Vagina (tissue), 2 donors: Measurements from ENCODE around the gene CACUL1. TPM values are rescaled to one million over a fixed set of nuclear protein-coding genes. Genes with fewer than 3 reads are reported as not detected.
"Not testable (repeated sequence)": the region's sequence is repeated elsewhere in the genome, so short reads cannot be mapped to it uniquely, and the experiment has no call there.

Source experiments
- DNase-seq, 2 donors: peaks; one replicate each; pipeline ENCODE4 v3.0.0-alpha.2; 2017; ENCODE audit errors: extremely low spot score in 2 of 2
- H3K27ac ChIP-seq: fragments of 200-600 bp; sonication (generic); one replicate; pipeline ENCODE4 v1.5.1; 2019
- H3K27me3 ChIP-seq: fragments of 200-600 bp; sonication (generic); one replicate; pipeline ENCODE4 v1.5.1; 2019
- H3K36me3 ChIP-seq, 2 donors: fragments of 200-600 bp; sonication (generic); one replicate each; pipeline ENCODE4 v1.5.1; 2017 to 2019
- H3K4me1 ChIP-seq: fragments of 200-600 bp; sonication (generic); one replicate; pipeline ENCODE4 v1.5.1; 2019
- H3K4me3 ChIP-seq, 2 donors: fragments of 200-600 bp; sonication (generic); 1 replicate in 1 of 2; 2 replicates in 1 of 2; pipeline ENCODE4 v1.5.1; 2016 to 2019
- H3K9me3 ChIP-seq: fragments of 200-600 bp; sonication (generic); one replicate; pipeline ENCODE4 v1.5.1; 2019
- CTCF ChIP-seq, 3 experiments: fragments of 450-650 bp in 2 of 3; fragments of 200-600 bp in 1 of 3; sonication (generic) in 1 of 3; IDR thresholded peaks; one replicate each; pipeline ENCODE4 v1.5.1; 2017 to 2019; ENCODE audit warnings: antibody characterized with exemption in 3 of 3, mild to moderate bottlenecking in 2 of 3, moderate library complexity in 2 of 3
- POLR2A ChIP-seq, 2 donors: fragments of 450-650 bp; IDR thresholded peaks; one replicate each; pipeline ENCODE4 v1.6.1; 2017; ENCODE audit warnings: antibody characterized with exemption in 2 of 2, mild to moderate bottlenecking in 2 of 2, moderate library complexity in 2 of 2
- POLR2AphosphoS5 ChIP-seq, 2 donors: sonication (generic); formaldehyde crosslinking; IDR thresholded peaks; one replicate each; pipeline ENCODE4 v1.9.0; 2017; ENCODE audit warnings: antibody characterized with exemption in 2 of 2, mild to moderate bottlenecking in 2 of 2, low read depth in 1 of 2; ENCODE audit not compliant: insufficient read depth in 1 of 2
- intact Hi-C: fragments of 100-400 bp; cut with DNase I; formaldehyde crosslinking; loops from one replicate; pipeline ENCODE4 v1.15.1; 2023
- total RNA-seq: library from RNA; depleted of rRNA; stranded (reverse); fragments of >200 nt; gene quantifications from one replicate; pipeline ENCODE4 v1.2.3, GENCODE V29; 2016

The CACUL1 gene
- total RNA-seq, 1 donor from 2014 or later = 13.8 TPM

GRCh38 chr10:118785551-118785950, 30.8 kb upstream of the CACUL1 start:
- intact Hi-C loops = no loop called here
- H3K4me1 ChIP-seq = no peaks in the 10 kb centered on the region
- H3K4me3 ChIP-seq = no peak overlapping the region
- TF ChIP-seq CTCF (IDR thresholded peaks at IDR 0.05) (no peak), POLR2AphosphoS5 (IDR thresholded peaks at IDR 0.05; ENCODE audit: insufficient read depth in 1 of 2, low read depth in 1 of 2) (no peak), POLR2A (IDR thresholded peaks at IDR 0.05) (no peak)
- H3K27me3 ChIP-seq = no peaks in the 10 kb centered on the region
- no peak overlapping the region for H3K27ac ChIP-seq
- no peak for DNase-seq
- no peaks in the 10 kb centered on the region for H3K36me3 ChIP-seq
- no peaks in the 10 kb centered on the region for H3K9me3 ChIP-seq

- no peaks in the 10 kb centered on the region for H3K9me3 ChIP-seq
- intact Hi-C loops = no loop called here
- H3K4me1 ChIP-seq = no peaks in the 10 kb centered on the region
- no peak for DNase-seq
- no peak overlapping the region for H3K27ac ChIP-seq
- no peaks in the 10 kb centered on the region for H3K36me3 ChIP-seq
- no peak for TF ChIP-seq POLR2AphosphoS5 (IDR thresholded peaks at IDR 0.05; ENCODE audit: insufficient read depth in 1 of 2, low read depth in 1 of 2)
- TF ChIP-seq POLR2A (IDR thresholded peaks at IDR 0.05) = no peak
- no peak for TF ChIP-seq CTCF (IDR thresholded peaks at IDR 0.05)
- H3K27me3 ChIP-seq = no peaks in the 10 kb centered on the region
- no peak overlapping the region for H3K4me3 ChIP-seq
These were observed 29.2 kb upstream of the CACUL1 start for GRCh38 chr10:118783776-118784545.

GRCh38 chr10:118782916-118783465, 28.2 kb upstream of the CACUL1 start:
- H3K36me3 ChIP-seq, H3K4me3 ChIP-seq, H3K27me3 ChIP-seq, H3K27ac ChIP-seq, DNase-seq, H3K4me1 ChIP-seq, H3K9me3 ChIP-seq, intact Hi-C loops: not testable (repeated sequence)

GRCh38 chr10:118781541-118781940, 26.8 kb upstream of the CACUL1 start:
- intact Hi-C loops = no loop called here
- H3K9me3 ChIP-seq = no peaks in the 10 kb centered on the region
- H3K36me3 ChIP-seq = no peaks in the 10 kb centered on the region
- DNase-seq = no peak
- TF ChIP-seq POLR2A (IDR thresholded peaks at IDR 0.05) (no peak), CTCF (IDR thresholded peaks at IDR 0.05) (no peak), POLR2AphosphoS5 (IDR thresholded peaks at IDR 0.05; ENCODE audit: insufficient read depth in 1 of 2, low read depth in 1 of 2) (no peak)
- no peaks in the 10 kb centered on the region for H3K27me3 ChIP-seq
- H3K4me1 ChIP-seq = no peaks in the 10 kb centered on the region
- no peak overlapping the region for H3K27ac ChIP-seq
- H3K4me3 ChIP-seq = no peak overlapping the region

- no peak overlapping the region for H3K4me3 ChIP-seq
- H3K27me3 ChIP-seq = no peaks in the 10 kb centered on the region
- H3K27ac ChIP-seq = no peak overlapping the region
- intact Hi-C loops = no loop called here
- no peaks in the 10 kb centered on the region for H3K9me3 ChIP-seq
- no peak for TF ChIP-seq POLR2A (IDR thresholded peaks at IDR 0.05)
- no peak for TF ChIP-seq POLR2AphosphoS5 (IDR thresholded peaks at IDR 0.05; ENCODE audit: insufficient read depth in 1 of 2, low read depth in 1 of 2)
- no peak for DNase-seq
- no peaks in the 10 kb centered on the region for H3K4me1 ChIP-seq
- no peaks in the 10 kb centered on the region for H3K36me3 ChIP-seq
These were observed 24.0 kb upstream of the CACUL1 start for GRCh38 chr10:118778727-118779126.

- H3K27ac ChIP-seq = no peak overlapping the region
- no peaks in the 10 kb centered on the region for H3K9me3 ChIP-seq
- intact Hi-C loops = no loop called here
- TF ChIP-seq POLR2AphosphoS5 (IDR thresholded peaks at IDR 0.05; ENCODE audit: insufficient read depth in 1 of 2, low read depth in 1 of 2) (no peak), POLR2A (IDR thresholded peaks at IDR 0.05) (no peak), CTCF (IDR thresholded peaks at IDR 0.05) (no peak)
- H3K27me3 ChIP-seq = no peaks in the 10 kb centered on the region
- DNase-seq = peak in 1 of 2 donors; percentile 29
- no peaks in the 10 kb centered on the region for H3K36me3 ChIP-seq
- no peaks in the 10 kb centered on the region for H3K4me1 ChIP-seq
- H3K4me3 ChIP-seq = no peak overlapping the region
These were observed 22.2 kb upstream of the CACUL1 start for GRCh38 chr10:118776960-118777359.
